OCI-LY7 (cell line): ENCODE measurements around the gene HOXB8.

Source experiments
- EZH2phosphoT487 ChIP-seq: fragments of 200-600 bp; sonication (generic); IDR thresholded peaks from 2 replicates; pipeline ENCODE4 v1.6.1; 2018; ENCODE audit warnings: low read depth, borderline replicate concordance, mild to moderate bottlenecking, mixed run types, antibody characterized with exemption, low read length, moderate library complexity, mixed read lengths
- TF ChIP-seq, protein P1 (sequence below): fragments of 200-600 bp; sonication (generic); conservative IDR thresholded peaks from 2 replicates; pipeline ENCODE4 v1.5.1; 2014; ENCODE audit warnings: mild to moderate bottlenecking, antibody characterized with exemption, low read length, moderate library complexity, mixed read lengths

DNA sequence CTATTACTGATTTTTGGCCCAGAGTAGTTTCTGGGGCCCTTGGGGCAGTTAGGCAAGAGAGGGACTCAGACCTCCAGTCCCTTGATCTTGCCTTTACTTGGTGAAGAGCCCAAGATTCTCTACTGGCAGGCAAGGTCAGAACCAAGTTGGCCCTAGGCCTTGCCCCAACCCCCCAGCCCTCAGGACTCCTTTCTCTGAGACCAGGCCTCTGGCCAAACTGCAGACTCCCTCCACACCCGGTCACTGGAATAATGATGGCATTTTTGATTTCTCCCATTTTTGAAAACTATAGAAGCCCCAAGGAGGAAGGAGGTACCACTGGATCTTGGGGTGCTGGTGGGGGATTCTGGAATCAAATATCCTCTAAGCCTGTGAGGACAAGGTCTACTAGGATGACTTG is 29.1 kb upstream of the HOXB8 start:
- TF ChIP-seq, protein P1, sequence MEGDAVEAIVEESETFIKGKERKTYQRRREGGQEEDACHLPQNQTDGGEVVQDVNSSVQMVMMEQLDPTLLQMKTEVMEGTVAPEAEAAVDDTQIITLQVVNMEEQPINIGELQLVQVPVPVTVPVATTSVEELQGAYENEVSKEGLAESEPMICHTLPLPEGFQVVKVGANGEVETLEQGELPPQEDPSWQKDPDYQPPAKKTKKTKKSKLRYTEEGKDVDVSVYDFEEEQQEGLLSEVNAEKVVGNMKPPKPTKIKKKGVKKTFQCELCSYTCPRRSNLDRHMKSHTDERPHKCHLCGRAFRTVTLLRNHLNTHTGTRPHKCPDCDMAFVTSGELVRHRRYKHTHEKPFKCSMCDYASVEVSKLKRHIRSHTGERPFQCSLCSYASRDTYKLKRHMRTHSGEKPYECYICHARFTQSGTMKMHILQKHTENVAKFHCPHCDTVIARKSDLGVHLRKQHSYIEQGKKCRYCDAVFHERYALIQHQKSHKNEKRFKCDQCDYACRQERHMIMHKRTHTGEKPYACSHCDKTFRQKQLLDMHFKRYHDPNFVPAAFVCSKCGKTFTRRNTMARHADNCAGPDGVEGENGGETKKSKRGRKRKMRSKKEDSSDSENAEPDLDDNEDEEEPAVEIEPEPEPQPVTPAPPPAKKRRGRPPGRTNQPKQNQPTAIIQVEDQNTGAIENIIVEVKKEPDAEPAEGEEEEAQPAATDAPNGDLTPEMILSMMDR = no peak
- no peak for TF ChIP-seq EZH2phosphoT487
